Measurements from ENCODE around the gene LPAR5. TPM values are rescaled to one million over a fixed set of nuclear protein-coding genes. Genes with fewer than 3 reads are reported as not detected.

Gene LPAR5
- total and polyA plus RNA-seq, 2 donors (not counting 1 experiment from before 2014, with no cell fraction given) = 0.02 TPM; not detected in 1

- Histone ChIP-seq H3K27ac (ENCODE audit: insufficient read depth, low read length) (no peak overlapping the region), H3K4me2 (ENCODE audit: extremely low read depth, insufficient read depth, low read length) (no peak overlapping the region), H3K4me3 (replicated peaks in 1 of 4; ENCODE audit: control extremely low read depth in 1 of 4, insufficient read depth in 1 of 4, low read depth in 3 of 4, low read length in 4 of 4) (no peak overlapping the region), H2AFZ (ENCODE audit: low read length) (no peak overlapping the region), H3K9ac (ENCODE audit: insufficient read depth, low read length) (no peak overlapping the region), H3K79me2 (ENCODE audit: control insufficient read depth, insufficient read depth, low read length) (no peaks in the 10 kb centered on the region), H3K9me3 (ENCODE audit: control insufficient read depth, insufficient read depth, low read depth, low read length) (no peaks in the 10 kb centered on the region), H3K27me3 (ENCODE audit: control insufficient read depth, insufficient read depth, low read length) (no peaks in the 10 kb centered on the region), H4K20me1 (ENCODE audit: control insufficient read depth, extremely low read depth, insufficient read depth, low read length) (no peaks in the 10 kb centered on the region), H3K36me3 (ENCODE audit: control insufficient read depth, insufficient read depth, low read length) (peaks cover 22% of the 10 kb centered on the region), H3K4me1 (ENCODE audit: control insufficient read depth, extremely low read depth, insufficient read depth, low read length) (no peaks in the 10 kb centered on the region)
- TF ChIP-seq EZH2 (IDR thresholded peaks at IDR 0.05; ENCODE audit: low read length, missing control alignments) = no peak
- TF ChIP-seq, protein P1, sequence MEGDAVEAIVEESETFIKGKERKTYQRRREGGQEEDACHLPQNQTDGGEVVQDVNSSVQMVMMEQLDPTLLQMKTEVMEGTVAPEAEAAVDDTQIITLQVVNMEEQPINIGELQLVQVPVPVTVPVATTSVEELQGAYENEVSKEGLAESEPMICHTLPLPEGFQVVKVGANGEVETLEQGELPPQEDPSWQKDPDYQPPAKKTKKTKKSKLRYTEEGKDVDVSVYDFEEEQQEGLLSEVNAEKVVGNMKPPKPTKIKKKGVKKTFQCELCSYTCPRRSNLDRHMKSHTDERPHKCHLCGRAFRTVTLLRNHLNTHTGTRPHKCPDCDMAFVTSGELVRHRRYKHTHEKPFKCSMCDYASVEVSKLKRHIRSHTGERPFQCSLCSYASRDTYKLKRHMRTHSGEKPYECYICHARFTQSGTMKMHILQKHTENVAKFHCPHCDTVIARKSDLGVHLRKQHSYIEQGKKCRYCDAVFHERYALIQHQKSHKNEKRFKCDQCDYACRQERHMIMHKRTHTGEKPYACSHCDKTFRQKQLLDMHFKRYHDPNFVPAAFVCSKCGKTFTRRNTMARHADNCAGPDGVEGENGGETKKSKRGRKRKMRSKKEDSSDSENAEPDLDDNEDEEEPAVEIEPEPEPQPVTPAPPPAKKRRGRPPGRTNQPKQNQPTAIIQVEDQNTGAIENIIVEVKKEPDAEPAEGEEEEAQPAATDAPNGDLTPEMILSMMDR (conservative IDR thresholded peaks at IDR 0.05 in 1 of 2, IDR thresholded peaks at IDR 0.05 in 1 of 2; ENCODE audit: low read depth in 1 of 2, low read length in 2 of 2) = no peak
- DNase-seq (ENCODE audit: low read depth in 2 of 2) = no peak
Observed at GRCh38 chr12:6672143-6672542, 36.4 kb upstream of the LPAR5 start.

- Histone ChIP-seq H3K4me2 (ENCODE audit: extremely low read depth, insufficient read depth, low read length) (no peak overlapping the region), H3K79me2 (ENCODE audit: control insufficient read depth, insufficient read depth, low read length) (no peaks in the 10 kb centered on the region), H4K20me1 (ENCODE audit: control insufficient read depth, extremely low read depth, insufficient read depth, low read length) (no peaks in the 10 kb centered on the region), H3K4me1 (ENCODE audit: control insufficient read depth, extremely low read depth, insufficient read depth, low read length) (no peaks in the 10 kb centered on the region), H3K27me3 (ENCODE audit: control insufficient read depth, insufficient read depth, low read length) (no peaks in the 10 kb centered on the region), H3K9me3 (ENCODE audit: control insufficient read depth, insufficient read depth, low read depth, low read length) (no peaks in the 10 kb centered on the region), H3K4me3 (replicated peaks in 1 of 4; ENCODE audit: control extremely low read depth in 1 of 4, insufficient read depth in 1 of 4, low read depth in 3 of 4, low read length in 4 of 4) (no peak overlapping the region), H2AFZ (ENCODE audit: low read length) (no peak overlapping the region), H3K36me3 (ENCODE audit: control insufficient read depth, insufficient read depth, low read length) (peaks cover 17% of the 10 kb centered on the region), H3K9ac (ENCODE audit: insufficient read depth, low read length) (no peak overlapping the region), H3K27ac (ENCODE audit: insufficient read depth, low read length) (no peak overlapping the region)
- TF ChIP-seq EZH2 (IDR thresholded peaks at IDR 0.05; ENCODE audit: low read length, missing control alignments) = no peak
- TF ChIP-seq, protein P1 (conservative IDR thresholded peaks at IDR 0.05 in 1 of 2, IDR thresholded peaks at IDR 0.05 in 1 of 2; ENCODE audit: low read depth in 1 of 2, low read length in 2 of 2) = peak in 1 of 2 donors; percentile 18
- no peak for DNase-seq (ENCODE audit: low read depth in 2 of 2)
Observed at GRCh38 chr12:6667559-6668210, 31.9 kb upstream of the LPAR5 start.

- no peak overlapping the region for H3K9ac ChIP-seq (ENCODE audit: insufficient read depth, low read length)
- H3K36me3 ChIP-seq (ENCODE audit: control insufficient read depth, insufficient read depth, low read length) = peaks cover 11% of the 10 kb centered on the region
- H3K4me1 ChIP-seq (ENCODE audit: control insufficient read depth, extremely low read depth, insufficient read depth, low read length) = no peaks in the 10 kb centered on the region
- H3K4me3 ChIP-seq (replicated peaks in 1 of 4; ENCODE audit: control extremely low read depth in 1 of 4, insufficient read depth in 1 of 4, low read depth in 3 of 4, low read length in 4 of 4) = no peak overlapping the region
- peaks cover 3% of the 10 kb centered on the region for H3K79me2 ChIP-seq (ENCODE audit: control insufficient read depth, insufficient read depth, low read length)
- H3K27me3 ChIP-seq (ENCODE audit: control insufficient read depth, insufficient read depth, low read length) = no peaks in the 10 kb centered on the region
- H3K9me3 ChIP-seq (ENCODE audit: control insufficient read depth, insufficient read depth, low read depth, low read length) = no peaks in the 10 kb centered on the region
- H3K27ac ChIP-seq (ENCODE audit: insufficient read depth, low read length) = no peak overlapping the region
- H2AFZ ChIP-seq (ENCODE audit: low read length) = no peak overlapping the region
- peak in 1 of 2 donors; percentile 64 for DNase-seq (ENCODE audit: low read depth in 2 of 2)
- TF ChIP-seq, protein P1 (conservative IDR thresholded peaks at IDR 0.05 in 1 of 2, IDR thresholded peaks at IDR 0.05 in 1 of 2; ENCODE audit: low read depth in 1 of 2, low read length in 2 of 2) = no peak
- TF ChIP-seq EZH2 (IDR thresholded peaks at IDR 0.05; ENCODE audit: low read length, missing control alignments) = no peak
- no peak overlapping the region for H3K4me2 ChIP-seq (ENCODE audit: extremely low read depth, insufficient read depth, low read length)
- no peaks in the 10 kb centered on the region for H4K20me1 ChIP-seq (ENCODE audit: control insufficient read depth, extremely low read depth, insufficient read depth, low read length)
Observed at GRCh38 chr12:6666211-6666610, 30.5 kb upstream of the LPAR5 start.
